DLD1 (cell line): ENCODE measurements around the gene KCTD1.

Source experiments
- in situ Hi-C: cut with HindIII; loops from 2 replicates; pipeline ENCODE4 v1.10.0; 2017; ENCODE audit warnings: low sequenced_read_pairs

Gene KCTD1

DNA sequence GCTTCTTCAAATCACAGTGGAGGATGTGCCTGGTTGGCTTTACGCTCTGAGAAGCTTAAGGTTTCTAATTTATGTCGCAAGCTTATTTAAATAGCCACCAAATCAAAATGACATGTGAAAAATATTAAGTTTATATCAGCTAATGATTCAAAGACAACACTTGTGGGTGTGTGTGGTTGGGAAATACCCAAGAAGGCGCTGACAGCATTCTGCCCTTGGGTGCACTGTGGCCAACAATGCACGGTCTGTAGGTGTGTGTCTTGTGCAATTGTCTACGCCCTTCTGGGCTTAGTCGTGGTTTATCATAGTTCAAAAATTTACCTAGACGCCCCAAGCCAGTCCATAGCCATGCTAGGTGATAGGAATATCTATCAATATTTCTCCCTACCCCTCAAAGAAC is 60.9 kb downstream of the KCTD1 start:
- in situ Hi-C loops, result no loop called here

DNA sequence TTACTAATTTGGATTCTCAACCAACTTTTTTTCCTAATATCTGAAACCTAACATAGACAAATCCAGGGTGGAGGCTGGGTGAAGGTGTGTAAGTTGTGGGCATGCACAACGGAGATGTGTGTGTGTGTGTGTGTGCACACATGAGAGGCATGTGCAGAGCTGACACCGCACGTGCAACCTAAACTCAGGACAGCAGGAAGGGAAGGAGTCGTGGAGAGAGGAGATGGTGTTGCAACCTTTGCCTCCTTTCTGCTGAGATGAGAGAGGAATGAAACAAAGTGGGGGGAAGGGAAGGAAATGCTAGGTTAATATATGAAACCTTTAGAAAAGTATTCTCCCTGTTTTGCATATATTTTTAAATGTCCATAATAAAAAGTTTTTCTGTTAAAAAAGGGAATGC is 64.7 kb downstream of the KCTD1 start:
- in situ Hi-C loops, result no loop called here

DNA sequence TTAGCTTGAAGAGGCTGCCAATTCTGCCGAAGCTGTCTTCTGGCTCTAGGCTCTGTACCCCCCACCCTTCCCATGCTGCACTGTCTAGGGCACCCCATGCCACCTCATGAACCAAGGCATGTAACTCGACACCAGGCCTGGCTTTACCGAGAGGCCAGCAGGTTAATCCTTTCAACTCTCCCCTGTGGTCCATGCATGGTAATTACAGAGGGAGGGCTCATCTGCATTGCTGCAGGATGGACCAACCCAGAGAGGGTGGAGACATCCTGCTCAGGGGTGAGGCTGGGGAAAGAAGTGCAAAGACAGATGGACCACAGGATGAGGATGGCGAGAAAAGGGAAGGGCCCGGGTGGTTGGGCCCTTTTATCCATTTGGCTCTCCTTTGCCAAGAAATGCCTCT is 65.8 kb downstream of the KCTD1 start:
- in situ Hi-C loops, result no loop called here

DNA sequence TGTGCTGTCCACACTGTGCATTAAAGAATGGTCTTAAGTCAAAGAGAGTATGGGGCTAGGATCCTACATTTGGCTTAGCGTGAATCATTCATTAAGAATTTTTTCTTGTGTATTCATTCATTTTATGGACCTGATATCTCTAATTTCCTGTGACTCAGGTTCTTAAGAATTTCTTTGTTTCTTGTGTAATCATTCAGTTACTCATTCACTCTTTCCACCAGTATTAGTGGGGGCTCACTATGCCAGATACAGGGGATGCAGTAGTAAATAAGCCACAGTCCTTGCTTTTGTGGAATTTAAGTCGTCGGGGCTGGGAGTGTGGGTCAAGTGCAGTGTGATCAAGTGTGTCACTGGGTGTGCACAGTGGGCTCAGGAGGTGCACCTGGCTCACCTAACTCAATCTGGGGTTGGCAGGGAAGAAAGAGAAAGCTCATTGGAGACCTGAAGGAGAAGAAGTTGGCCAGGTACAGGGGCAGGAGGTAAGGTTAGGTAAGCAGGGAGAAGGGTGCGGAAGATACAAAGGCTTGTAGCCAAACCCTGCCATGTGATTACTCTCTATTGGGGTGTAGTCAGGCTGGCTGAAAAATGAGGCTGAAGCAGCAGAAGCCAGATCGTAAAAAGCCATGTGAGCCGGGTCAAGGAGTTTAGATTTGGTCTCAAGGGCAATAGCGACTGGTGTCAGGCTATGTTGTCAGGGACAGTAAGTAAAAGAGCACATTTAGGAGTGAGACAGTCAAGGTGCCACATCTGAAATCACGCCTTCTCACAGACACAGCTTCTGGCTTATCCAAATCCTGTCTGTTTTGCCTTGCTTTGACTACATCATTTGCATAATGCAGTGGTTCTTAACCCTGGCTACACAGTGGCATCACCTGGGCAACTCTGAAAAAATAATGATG is 67.2 kb downstream of the KCTD1 start:
- in situ Hi-C loops, result no loop called here

DNA sequence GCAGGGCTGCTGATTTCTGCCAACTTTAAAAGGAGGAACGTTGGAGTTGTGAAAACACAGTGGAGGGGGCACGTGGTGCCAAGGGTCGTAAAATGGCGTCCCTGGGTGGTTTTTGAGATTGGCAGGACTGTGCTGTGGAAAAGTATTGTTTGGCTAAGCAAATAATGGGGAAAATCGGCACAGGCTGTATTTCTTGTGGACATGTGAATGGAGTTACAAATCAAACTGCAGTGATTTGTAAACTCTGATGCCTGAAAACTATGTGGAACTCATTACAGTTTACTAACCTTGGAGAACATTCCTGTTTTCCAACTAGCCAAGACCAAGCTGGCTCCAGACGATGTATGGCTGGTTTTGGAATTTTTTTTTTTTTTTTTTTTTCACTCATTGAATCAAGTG is 68.7 kb downstream of the KCTD1 start:
- in situ Hi-C loops, result no loop called here

DNA sequence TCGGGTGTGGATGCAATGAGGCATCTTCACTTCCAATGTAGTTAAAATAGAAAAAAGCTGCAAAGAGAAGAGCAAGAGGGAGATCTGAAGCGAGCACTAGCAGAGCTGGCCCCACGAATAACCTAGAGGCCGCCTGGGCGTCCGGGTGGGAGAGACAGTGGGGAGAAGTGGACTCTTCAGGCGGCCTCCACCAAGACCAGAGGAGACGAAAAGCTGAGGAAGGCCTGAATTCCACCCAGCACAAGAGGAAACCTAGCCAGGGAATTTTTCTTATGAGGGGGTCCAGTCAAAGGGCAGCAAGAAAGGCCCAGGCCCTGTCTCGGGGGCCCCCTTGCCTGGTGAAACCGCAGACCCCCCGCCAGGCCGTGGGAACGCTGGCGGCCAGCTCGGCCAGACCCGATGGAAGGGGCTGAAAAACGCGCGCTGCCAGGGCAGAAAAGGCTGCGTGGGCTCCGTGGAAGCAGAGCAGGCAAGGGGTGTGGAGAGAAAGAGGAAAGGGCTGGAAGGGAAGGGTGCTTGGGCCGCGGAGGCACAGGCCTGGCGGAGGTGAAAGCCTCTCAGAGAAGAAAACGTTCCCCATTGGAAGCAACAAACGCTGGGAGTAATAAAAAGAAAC is 69.2 kb downstream of the KCTD1 start:
- in situ Hi-C loops, result no loop called here

DNA sequence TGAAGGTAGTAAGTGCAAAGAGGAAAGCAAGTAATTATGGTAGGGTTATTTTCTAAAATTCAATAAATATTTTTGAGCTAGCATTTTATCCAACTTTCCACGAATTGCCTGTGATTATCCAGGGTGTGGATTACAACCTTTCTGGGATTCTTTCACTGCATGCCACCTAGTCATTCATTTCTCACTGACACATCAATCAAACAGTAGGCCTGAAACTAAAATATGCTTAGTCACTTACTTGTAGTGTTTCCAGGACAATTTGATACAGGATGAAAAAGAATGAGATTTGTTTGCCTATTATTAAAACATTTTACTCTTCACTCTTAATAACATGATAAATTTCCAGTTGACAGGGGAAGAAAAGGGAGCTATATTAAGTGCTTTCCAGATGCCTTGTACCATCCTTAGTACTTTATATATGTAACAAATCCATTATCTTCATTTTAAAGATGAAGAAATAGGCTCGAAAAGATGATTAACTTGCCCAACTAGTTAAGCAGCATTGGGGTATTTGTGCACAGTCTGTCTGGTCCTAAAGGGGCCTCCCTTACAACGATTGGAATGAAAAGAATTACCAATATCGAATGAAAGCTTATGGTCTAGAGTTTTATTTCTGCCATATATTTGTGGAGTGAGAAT is 70.4 kb downstream of the KCTD1 start:
- in situ Hi-C loops, result no loop called here

DNA sequence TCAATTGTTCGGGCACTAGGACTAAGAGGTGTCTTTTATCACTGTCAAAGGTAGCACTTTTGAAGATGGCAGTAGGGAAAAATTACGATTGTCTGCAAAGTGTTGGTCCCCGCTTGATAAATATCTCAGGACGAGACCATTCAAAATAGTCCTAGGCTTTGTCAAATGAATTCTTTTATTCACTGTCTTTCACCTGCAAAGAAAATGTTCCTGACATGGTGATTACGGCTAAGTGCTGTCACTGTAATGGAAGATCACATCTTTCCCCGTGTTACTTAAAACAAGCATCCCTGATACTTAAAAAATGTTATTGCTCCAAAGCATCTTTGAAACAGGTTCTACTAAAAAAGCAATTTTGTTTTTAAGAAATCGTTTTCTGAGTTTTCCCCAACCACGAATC is 71.7 kb downstream of the KCTD1 start:
- in situ Hi-C loops, result no loop called here

DNA sequence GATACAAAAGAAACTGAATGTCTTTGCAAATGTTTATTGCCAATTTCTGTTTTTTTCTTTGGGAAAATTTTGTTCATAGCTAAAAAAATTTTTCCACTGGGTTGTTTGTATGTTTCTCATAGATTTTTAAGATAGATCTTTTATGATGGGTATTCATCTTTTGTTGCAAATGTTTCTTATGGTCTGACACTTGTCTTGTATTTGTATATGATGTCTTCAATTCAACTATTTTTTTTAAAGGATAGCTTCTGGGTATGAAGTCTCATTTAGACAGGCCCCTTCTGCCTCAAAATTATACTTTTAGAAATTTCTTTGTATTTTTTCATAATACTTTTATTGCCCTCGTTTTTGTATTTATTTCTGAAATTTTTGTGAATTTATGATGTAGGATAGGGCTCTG is 73.8 kb downstream of the KCTD1 start:
- in situ Hi-C loops, result no loop called here

DNA sequence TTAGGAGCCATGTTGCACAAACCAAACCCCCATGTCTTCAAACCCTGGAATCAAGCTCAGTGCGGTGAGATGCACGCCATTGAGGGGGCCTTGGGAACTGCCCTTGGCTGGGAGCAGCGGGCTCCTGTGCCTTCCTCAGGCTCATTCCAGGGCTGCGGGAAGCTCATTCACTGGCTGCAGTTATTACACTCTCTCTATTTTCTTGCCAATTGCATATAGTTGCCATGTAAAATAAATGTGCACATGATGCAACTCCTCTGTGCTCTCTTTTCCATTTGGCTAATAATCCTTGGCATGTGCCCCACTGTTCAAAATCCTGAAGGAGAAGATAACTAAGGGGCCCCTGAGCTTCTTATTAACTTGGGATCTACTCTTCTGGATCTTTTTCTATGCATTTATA is 74.7 kb downstream of the KCTD1 start:
- in situ Hi-C loops, result no loop called here

DNA sequence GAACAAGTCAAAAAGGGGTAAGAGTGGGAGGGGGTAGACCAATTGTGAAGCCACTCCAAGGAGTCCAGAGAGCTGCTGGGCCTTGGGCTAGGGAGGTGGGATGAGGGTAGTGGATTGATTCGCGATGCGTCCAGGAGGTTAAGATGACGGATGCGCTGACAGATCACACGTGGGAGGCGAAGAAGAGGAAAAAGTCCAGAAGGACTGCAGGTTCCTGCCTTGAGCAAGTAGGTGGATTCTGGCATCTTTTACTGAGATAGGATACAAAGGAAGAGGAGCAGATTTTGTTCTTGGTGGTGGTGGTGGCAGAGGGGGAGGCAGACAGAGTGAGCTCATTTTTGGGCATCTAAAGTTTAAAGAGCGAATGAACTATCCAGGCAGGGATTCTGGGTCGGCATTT is 76.5 kb downstream of the KCTD1 start:
- in situ Hi-C loops, result no loop called here

DNA sequence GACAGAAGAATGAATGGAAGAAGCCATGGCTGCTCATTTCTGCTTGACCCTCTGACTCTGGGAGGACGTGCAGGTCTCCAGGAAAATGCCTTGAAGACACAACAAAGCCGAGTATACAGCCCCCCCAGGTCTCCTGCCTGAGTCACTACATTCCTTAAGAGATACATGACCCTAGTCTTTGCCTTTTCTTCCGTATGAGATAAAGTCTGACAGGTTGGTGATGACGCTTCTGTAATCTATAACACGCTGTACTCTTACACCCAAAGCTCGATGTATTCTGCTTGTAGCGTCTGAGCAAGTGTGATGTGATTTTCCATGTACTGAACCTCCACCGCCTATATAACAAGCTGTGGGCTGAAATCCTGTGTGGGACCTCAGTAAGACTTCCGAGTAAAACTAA is 77.3 kb downstream of the KCTD1 start:
- in situ Hi-C loops, result no loop called here

DNA sequence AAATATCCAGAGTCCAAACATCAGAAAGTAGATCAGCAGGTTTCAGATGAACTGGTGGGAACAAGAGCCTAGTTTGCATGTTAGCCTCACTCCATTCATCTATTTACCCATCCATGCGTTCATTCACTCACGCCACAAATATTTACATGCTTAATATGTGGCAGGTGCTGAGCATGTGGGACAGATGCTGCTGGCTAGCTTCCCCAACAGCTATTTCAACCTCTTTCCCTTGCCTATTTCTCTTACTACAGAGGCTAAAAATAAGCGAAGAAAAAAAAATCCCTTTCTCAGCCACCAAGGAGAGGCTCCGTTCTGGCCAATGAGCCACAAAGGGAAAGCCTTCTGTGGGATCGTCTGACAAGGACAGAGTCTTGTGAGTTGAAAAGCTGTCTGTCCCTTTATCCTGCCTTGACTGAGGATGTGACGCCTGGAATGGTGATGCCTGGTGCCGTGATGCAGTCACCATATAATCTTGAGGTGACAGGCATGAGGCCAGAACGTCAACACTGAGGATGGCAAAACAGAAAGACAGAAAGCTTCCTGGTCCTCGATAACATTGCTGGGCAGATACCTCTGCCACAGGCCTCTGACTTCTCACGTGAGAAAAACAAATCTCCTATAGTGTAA is 78.2 kb downstream of the KCTD1 start:
- in situ Hi-C loops, result no loop called here

DNA sequence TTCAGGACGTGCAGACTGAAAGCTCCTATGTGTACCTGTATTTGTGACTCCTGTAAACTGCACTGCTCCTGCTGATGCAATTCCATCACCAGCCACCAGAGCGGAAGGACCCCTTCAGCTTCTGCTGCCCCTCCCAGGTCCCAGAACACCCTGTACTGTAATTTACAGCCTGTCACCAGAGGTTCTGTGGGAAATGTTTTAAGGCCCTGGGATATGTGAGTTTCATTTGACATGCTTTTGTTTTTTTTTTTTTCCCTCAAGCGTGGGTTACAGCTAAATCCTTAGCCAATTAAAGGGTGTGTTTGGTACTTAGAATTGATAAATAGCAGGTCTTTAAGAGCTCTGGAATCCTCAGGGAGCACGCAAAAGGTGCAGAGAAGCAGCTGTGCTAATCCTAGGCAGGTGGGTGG is 79.4 kb downstream of the KCTD1 start:
- in situ Hi-C loops, result no loop called here

DNA sequence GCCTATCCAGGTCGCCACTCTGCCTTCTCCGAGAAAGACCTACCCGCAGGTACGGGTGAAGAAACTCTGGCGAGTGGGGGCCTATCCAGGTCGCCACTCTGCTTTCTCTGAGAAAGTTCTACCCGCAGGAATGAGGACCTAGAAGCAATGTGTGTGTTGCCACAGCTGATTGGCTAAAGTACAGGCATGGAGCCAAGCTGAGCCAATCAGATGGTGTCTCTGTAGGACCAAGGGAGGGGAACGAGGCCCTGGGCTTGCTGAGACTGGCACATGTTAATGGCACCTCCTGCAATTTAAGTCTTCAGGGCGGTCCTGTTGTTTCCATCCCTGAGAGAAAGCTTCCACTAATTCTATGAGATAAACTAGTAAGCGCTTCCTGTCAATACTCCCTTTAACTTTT is 82.3 kb downstream of the KCTD1 start:
- in situ Hi-C loops, result no loop called here

DNA sequence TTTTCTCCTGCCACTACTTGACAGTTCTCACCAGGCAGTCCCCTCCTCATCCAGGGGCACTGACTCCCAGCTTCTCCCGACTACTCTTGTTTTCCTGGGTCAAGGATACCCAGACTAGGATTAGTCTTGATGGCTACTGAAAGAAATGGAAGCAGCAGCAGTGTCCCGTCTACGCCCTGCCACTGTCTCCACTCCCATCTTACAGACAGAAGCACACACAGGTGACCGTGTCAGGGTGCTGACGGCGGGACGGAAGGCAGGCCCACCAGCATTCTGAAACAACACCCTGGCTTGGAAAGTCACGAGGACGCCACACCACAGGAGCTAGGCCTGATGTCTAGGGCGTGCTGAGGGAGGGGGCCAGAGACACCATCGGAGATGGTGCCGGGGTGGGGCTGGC is 82.9 kb downstream of the KCTD1 start:
- in situ Hi-C loops, result no loop called here

DNA sequence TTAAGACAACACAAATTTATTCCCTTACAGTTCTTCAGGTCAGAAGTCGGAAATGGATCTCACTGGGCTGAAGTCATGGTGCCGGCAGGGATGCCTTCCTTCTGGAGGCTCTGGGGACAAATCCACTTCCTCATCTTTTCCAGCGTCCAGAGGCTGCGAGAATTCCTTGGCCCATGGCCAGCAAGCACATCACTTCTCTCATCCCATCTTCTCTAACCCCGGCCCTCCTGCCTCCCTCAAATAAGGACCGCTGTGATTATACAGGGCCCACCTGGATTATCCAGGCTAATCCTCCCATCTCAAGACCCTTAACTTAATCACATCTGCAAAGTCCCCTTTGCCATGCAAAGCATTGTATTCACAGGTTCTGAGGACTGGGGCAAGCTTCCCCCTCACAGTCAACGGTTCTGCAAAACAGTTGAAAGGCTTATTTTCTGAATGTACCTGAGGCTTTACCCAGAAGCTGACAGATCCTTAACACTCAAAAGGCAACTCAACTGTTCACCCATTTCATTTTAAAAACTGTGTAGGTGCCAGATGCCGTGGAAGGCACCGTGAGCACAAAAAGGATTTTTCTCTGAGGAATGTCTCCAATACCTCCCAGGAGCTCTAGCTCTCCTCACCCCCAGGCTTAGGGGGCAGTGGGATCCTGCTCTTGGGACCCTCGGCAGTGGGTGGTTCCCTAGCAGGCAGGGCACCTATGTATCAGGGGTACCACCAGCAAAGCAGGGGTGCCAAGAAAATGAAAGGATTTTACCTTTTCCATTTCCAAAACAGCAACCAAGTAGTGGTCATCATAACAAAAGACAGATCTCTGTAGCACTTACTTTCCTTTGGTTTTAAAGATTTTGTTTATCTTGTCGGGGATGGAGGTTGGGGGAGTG is 84.0 kb downstream of the KCTD1 start:
- in situ Hi-C loops, result loop anchor here (5.0 kb wide), 1 partner anchor 113 kb away; no protein-coding TSS in a partner anchor

DNA sequence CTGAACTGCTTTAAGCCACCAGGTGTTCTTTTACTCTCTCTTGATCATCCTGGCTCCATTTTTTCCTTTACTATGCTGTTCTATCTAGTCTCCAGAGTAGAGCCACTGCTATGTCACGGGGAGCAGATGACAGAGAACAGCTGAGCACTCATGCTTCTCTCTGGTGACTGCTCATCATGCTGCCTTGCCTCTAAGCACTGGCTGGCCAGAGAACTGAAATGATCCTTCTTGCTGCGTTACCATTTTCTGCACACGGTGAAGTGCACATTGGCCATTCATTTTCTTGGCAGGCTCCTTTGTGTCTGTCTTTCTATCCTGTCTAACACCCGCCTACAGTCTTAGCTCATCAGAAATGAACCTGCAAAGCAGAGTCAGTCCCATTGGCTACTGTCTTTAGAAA is 86.0 kb downstream of the KCTD1 start:
- in situ Hi-C loops, result loop anchor here (5.0 kb wide), 1 partner anchor 115 kb away; no protein-coding TSS in a partner anchor

DNA sequence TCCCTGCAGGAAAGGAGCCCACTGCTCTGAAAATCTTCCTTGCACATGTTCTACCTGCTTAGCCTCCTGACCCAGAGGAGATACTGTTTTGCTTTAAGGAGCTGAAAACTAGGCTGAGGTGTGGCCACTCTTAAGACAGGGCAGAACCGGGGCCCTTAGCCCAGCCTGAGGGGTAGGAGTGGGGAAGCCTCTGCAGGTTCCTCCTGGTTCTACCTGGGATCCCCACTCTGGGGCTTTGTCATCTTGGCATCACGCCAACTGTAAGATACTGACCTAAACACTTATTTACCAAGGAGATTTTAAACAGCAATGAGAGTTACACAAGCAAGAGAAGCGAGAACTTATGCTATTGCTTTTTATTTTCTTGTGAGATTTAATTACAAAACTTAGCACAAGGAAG is 86.9 kb downstream of the KCTD1 start:
- in situ Hi-C loops, result loop anchor here (5.0 kb wide), 1 partner anchor 116 kb away; no protein-coding TSS in a partner anchor

DNA sequence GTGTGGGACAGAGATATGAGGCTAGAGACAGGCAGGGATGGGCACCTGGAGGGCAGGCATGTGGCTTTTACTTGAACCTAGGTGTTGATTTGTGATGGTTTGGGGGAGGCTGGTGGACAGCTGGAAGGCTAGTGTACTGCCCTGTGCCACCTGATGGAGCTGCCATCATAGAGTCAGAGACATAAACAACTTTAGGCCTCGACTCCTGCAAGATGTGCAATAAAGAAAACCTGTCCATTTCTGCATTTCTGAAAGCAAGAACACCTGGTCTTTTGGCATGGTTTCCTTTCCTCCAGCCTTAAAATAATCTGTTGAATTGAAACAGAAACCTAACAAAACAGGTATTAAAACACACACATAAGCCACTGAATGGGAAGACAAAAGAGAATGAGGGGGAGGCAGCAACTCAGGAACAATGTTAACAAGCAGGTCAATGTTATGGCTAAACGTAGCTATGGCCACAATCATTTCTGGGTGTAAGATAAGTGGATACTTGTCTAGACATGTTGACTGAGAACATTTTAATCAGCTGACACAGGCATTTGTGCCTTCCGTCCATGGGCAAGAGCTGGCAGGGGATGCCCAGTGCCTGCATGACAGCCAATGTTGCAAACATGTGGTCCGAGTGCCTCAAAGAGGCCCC is 87.8 kb downstream of the KCTD1 start:
- in situ Hi-C loops, result loop anchor here (5.0 kb wide), 1 partner anchor 117 kb away; no protein-coding TSS in a partner anchor
